Measurements from ENCODE around the gene NSG1.

- TF ChIP-seq CTCF (IDR thresholded peaks at IDR 0.05; ENCODE audit: low read depth, low read length, poor library complexity, severe bottlenecking) (no peak), EZH2phosphoT487 (IDR thresholded peaks at IDR 0.05; ENCODE audit: borderline replicate concordance, low read length) (no peak)
Measured at GRCh38 chr4:4402966-4403365, 16.1 kb downstream of the NSG1 start.

Measured in DOHH2 (cell line).